GM21526 (cell line): ENCODE results near the gene GSX2.
"Not testable (repeated sequence)": the region's sequence is repeated elsewhere in the genome, so short reads cannot be mapped to it uniquely, and the experiment has no call there.

Experiments
- ATAC-seq: cut with Tn5 transposase; IDR thresholded peaks from one replicate; pipeline ENCODE4 v1.9.1; 2021; ENCODE audit warnings: moderate library complexity; ENCODE audit not compliant: unreplicated experiment, low FRiP score

Gene GSX2

GRCh38 chr4:54099748-54100574, at the start of gene GSX2:
TSS of gene GSX2 (plus strand) at chr4:54100163. CDS start at chr4:54100345, 182 bp downstream.
- ATAC-seq, result no peak

GRCh38 chr4:54050214-54050904, 49.6 kb upstream of the GSX2 start:
- no peak for ATAC-seq

GRCh38 chr4:54053322-54053721, 46.6 kb upstream of the GSX2 start:
- ATAC-seq, result not testable (repeated sequence)

- ATAC-seq, result no peak
Measured at GRCh38 chr4:54054501-54054900, 45.5 kb upstream of the GSX2 start.

- no peak for ATAC-seq
Measured at GRCh38 chr4:54055494-54055893, 44.5 kb upstream of the GSX2 start.

GRCh38 chr4:54056360-54056759, 43.6 kb upstream of the GSX2 start:
- ATAC-seq, result no peak

- no peak for ATAC-seq
Measured at GRCh38 chr4:54058171-54058570, 41.8 kb upstream of the GSX2 start.

- no peak for ATAC-seq
Measured at GRCh38 chr4:54060116-54060515, 39.8 kb upstream of the GSX2 start.

GRCh38 chr4:54061067-54061466, 38.9 kb upstream of the GSX2 start:
- ATAC-seq, result no peak

GRCh38 chr4:54061873-54062272, 38.1 kb upstream of the GSX2 start:
- no peak for ATAC-seq

- no peak for ATAC-seq
Measured at GRCh38 chr4:54062392-54062791, 37.6 kb upstream of the GSX2 start.

- no peak for ATAC-seq
Measured at GRCh38 chr4:54063229-54063628, 36.7 kb upstream of the GSX2 start.

- ATAC-seq, result peak; percentile 22
Measured at GRCh38 chr4:54063737-54064316, 36.1 kb upstream of the GSX2 start.

- ATAC-seq, result peak; percentile 97
Measured at GRCh38 chr4:54064317-54065111, 35.4 kb upstream of the GSX2 start, which contains the start of gene CHIC2. TSS of gene CHIC2 (minus strand) at chr4:54064605. CDS start at chr4:54064300, 305 bp downstream.

GRCh38 chr4:54065282-54066087, 34.5 kb upstream of the GSX2 start:
- ATAC-seq, result no peak

GRCh38 chr4:54066088-54066415, 33.9 kb upstream of the GSX2 start:
- no peak for ATAC-seq

GRCh38 chr4:54066718-54067129, 33.2 kb upstream of the GSX2 start:
- no peak for ATAC-seq

- ATAC-seq, result no peak
Measured at GRCh38 chr4:54067166-54067565, 32.8 kb upstream of the GSX2 start.

- no peak for ATAC-seq
Measured at GRCh38 chr4:54073271-54073880, 26.6 kb upstream of the GSX2 start.

- ATAC-seq, result no peak
Measured at GRCh38 chr4:54074381-54074780, 25.6 kb upstream of the GSX2 start.
